AG10803 (cell line): ENCODE data around the gene POFUT2.

ENCODE experiments used
- DNase-seq: peaks from one replicate; pipeline ENCODE4 v3.0.0; 2010; ENCODE audit warnings: low read depth
- H3K4me3 ChIP-seq: 2 replicates; pipeline ENCODE4 v1.5.1; 2011; ENCODE audit warnings: mild to moderate bottlenecking, low read length, control low read depth
- TF ChIP-seq, protein P1 (sequence below): conservative IDR thresholded peaks from 2 replicates; pipeline ENCODE4 v1.5.1; 2011; ENCODE audit warnings: mild to moderate bottlenecking, low read length, control low read depth, inconsistent platforms

The POFUT2 gene

GRCh38 chr21:45334134-45334533, 46.4 kb upstream of the POFUT2 start:
- no peak for DNase-seq
- no peak overlapping the region for H3K4me3 ChIP-seq
- TF ChIP-seq, protein P1, sequence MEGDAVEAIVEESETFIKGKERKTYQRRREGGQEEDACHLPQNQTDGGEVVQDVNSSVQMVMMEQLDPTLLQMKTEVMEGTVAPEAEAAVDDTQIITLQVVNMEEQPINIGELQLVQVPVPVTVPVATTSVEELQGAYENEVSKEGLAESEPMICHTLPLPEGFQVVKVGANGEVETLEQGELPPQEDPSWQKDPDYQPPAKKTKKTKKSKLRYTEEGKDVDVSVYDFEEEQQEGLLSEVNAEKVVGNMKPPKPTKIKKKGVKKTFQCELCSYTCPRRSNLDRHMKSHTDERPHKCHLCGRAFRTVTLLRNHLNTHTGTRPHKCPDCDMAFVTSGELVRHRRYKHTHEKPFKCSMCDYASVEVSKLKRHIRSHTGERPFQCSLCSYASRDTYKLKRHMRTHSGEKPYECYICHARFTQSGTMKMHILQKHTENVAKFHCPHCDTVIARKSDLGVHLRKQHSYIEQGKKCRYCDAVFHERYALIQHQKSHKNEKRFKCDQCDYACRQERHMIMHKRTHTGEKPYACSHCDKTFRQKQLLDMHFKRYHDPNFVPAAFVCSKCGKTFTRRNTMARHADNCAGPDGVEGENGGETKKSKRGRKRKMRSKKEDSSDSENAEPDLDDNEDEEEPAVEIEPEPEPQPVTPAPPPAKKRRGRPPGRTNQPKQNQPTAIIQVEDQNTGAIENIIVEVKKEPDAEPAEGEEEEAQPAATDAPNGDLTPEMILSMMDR: no peak

DNA sequence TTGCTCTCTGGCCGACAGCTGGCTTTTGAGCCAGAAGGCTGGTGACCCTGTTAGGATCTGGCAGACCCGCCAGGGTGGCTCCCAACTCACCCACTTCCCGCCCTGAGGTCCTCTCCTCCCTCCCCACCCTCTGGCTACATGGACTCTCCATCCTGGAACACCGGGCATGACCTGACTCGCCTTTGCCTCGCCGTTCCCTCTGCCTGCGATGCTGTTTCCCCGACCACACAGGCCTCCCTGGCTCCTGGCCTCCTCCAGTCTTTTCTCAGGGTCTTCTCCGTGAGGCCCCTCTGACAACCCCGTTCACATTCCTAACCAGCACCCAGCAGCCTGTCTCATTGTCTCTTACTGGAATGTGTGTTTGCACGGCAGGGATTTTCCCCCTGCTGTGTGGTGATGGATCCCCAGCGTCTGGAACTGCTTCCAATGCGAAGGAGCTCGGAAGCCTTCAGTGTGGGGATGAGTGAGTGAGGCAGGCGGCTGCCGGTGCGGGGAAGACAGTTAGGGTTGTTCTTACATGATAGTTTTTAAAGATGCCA, 46.0 kb upstream of the POFUT2 start:
- H3K4me3 ChIP-seq: no peak overlapping the region
- TF ChIP-seq, protein P1: no peak
- peak; percentile 49 for DNase-seq

- no peak for DNase-seq
- no peak overlapping the region for H3K4me3 ChIP-seq
- TF ChIP-seq, protein P1: no peak
Observed at GRCh38 chr21:45332981-45333582, 45.4 kb upstream of the POFUT2 start.

DNA sequence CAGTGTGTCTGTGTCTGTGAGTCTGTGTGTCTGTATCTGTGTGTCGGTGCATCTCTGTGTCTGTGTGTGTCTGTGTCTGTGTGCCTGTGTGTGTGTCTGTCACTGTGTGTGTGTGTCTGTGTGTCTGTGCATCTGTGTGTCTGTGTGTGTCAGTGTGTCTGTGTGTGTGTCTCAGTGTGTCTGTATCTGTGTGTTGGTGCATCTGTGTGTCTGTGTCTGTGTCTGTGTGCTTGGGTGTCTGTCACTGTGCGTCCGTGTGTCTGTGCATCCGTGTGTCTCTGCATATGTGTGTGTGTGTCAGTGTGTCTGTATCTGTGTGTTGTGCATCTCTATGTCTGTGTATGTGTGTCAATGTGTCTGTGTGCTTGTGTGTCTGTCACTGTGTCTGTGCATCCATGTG, 44.7 kb upstream of the POFUT2 start:
- H3K4me3 ChIP-seq: no peak overlapping the region
- TF ChIP-seq, protein P1: no peak
- DNase-seq: no peak

DNA sequence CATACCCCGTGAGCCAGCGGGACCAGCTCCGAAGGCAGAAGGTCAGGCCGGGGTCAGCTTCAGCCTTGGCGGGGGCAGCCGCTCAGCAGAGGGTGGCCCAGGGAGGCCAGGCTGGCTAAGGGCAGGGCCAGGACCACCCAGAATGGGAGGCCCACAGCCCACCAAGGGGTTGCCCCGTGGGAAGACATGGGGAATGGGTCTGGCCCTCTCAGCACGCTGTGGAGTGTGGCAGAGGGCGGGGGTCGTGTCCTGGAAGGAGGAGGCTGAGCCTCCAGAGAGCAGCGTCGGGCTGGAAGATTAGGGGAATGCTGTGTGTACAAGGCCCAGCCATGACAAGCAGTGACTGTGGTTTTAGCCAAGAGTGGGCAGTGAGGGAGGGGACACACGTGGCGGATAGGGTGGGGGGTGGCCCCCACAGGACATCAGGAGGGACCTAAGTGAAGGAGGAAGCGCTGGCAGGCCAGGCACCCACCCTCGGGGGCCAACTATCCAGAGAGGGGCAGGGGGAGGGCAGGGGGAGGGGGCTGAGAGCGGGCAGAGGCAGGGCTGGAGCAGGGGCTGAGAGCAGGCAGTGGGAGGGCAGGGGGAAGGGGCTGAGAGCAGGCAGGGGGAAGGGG, 43.9 kb upstream of the POFUT2 start:
- no peak for DNase-seq
- TF ChIP-seq, protein P1: no peak
- H3K4me3 ChIP-seq: no peak overlapping the region

DNA sequence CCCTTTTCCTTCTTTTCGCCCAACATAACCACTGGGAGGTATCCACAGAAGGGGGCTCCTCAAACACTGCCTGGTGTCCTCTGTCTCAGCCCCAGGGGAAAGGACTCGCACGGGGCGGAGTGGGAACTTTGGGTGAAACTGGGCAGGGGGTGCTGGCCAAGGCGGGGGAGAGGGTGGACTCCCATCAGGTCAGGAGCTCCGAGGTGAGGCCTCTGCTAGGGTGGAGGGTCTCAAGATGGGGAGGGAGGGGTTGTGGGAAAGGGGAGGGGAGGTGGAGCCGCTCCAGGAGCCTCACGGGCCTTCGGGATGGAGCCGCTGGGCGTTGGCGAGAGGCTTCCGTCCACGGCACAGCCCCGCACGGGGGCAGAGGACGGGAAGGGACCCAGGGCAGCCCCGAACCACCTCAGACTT, 43.2 kb upstream of the POFUT2 start:
- DNase-seq: no peak
- TF ChIP-seq, protein P1: no peak
- H3K4me3 ChIP-seq: no peak overlapping the region
